ENCODE data around the gene SLC44A1. TPM values are rescaled to one million over a fixed set of nuclear protein-coding genes. Genes with fewer than 3 reads are reported as not detected.

Gene SLC44A1
- total RNA-seq, 2 experiments from 2014 or later, result 7.2 to 7.5 TPM

DNA sequence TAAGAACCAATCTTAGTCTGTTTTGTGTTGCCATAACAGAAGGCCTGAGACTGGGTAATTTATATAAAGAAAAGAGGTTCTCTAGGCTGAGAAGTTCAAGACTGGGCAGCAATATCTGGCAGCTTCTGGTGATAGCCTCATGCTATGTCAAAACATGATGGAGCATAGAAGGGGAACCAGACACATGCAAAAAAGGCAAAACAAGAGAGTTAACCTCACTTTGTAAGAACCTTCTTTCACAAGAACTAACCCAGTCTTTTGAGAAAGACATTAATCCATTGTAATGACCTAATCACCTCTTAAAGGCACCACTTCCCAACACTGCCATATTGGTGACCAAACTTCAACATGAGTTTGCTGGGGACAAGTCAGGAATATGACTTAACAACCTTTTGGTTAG is 240.7 kb downstream of the SLC44A1 start:
- ChIA-PET POLR2A (no interaction called here), CTCF (no interaction called here)

Other genes starting within 250 kb of the SLC44A1 start
- gene FSD1L, start 203.4 kb downstream of the SLC44A1 start, total RNA-seq, result 1 to 10 TPM; 3.2 to 5.1 TPM

Measured in activated CD8-positive, alpha-beta memory T cell treated with anti-CD3 and anti-CD28 coated beads for 36 hours (primary cell).